Gastrocnemius medialis (tissue), 4 donors: Measurements from ENCODE around the gene KCTD14.

ENCODE experiments used
- POLR2A ChIP-seq, 2 donors: fragments of 450-650 bp; IDR thresholded peaks; one replicate each; pipeline ENCODE4 v1.6.1; 2017; ENCODE audit warnings: antibody characterized with exemption in 2 of 2, mild to moderate bottlenecking in 2 of 2, moderate library complexity in 2 of 2
- TF ChIP-seq, protein P1 (sequence below), 5 experiments: fragments of 450-650 bp in 3 of 5; fragments of 200-600 bp in 2 of 5; sonication (generic) in 2 of 5; IDR thresholded peaks in 4 of 5; conservative IDR thresholded peaks in 1 of 5; 1 replicate in 4 of 5; 2 replicates in 1 of 5; pipeline ENCODE4 v1.5.1; 2016 to 2019; ENCODE audit warnings: antibody characterized with exemption in 5 of 5, mild to moderate bottlenecking in 3 of 5, moderate library complexity in 3 of 5

DNA sequence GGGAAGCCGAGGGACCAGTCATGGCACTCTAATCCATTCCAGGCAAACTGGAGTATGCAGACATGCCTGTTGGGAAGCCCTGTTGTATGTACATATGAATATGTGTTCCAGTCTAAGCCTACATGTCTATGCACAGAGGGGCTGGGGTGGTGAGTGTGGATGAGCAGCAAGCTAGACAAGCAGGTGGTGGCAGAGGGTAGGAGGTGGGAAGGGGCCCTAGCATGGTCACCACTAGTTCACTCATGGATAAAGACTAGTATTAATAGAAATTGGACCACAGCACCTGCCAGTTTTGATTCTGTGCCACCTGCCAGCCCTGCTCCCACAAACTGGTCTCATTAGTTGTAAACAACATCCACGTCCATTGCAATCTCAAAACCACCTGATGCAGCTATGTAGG lies 42.1 kb upstream of the KCTD14 start:
- TF ChIP-seq POLR2A (IDR thresholded peaks at IDR 0.05), result no peak
- TF ChIP-seq, protein P1, sequence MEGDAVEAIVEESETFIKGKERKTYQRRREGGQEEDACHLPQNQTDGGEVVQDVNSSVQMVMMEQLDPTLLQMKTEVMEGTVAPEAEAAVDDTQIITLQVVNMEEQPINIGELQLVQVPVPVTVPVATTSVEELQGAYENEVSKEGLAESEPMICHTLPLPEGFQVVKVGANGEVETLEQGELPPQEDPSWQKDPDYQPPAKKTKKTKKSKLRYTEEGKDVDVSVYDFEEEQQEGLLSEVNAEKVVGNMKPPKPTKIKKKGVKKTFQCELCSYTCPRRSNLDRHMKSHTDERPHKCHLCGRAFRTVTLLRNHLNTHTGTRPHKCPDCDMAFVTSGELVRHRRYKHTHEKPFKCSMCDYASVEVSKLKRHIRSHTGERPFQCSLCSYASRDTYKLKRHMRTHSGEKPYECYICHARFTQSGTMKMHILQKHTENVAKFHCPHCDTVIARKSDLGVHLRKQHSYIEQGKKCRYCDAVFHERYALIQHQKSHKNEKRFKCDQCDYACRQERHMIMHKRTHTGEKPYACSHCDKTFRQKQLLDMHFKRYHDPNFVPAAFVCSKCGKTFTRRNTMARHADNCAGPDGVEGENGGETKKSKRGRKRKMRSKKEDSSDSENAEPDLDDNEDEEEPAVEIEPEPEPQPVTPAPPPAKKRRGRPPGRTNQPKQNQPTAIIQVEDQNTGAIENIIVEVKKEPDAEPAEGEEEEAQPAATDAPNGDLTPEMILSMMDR (IDR thresholded peaks at IDR 0.05 in 4 of 5, conservative IDR thresholded peaks at IDR 0.05 in 1 of 5), result no peak
